Glutamatergic neuron (in vitro differentiated cells): ENCODE data around the gene EPHA2. TPM values are rescaled to one million over a fixed set of nuclear protein-coding genes. Genes with fewer than 3 reads are reported as not detected.

Source experiments
- DNase-seq: peaks from one replicate; pipeline ENCODE4 v3.0.0; 2022
- H3K27ac Mint-ChIP-seq: one replicate; pipeline ENCODE4 v1.8.0; 2020; ENCODE audit warnings: mild to moderate bottlenecking, mixed read lengths, inconsistent platforms; ENCODE audit not compliant: unreplicated experiment
- H3K27me3 Mint-ChIP-seq: one replicate; pipeline ENCODE4 v1.8.0; 2020; ENCODE audit warnings: mild to moderate bottlenecking, moderate library complexity, mixed read lengths, inconsistent platforms; ENCODE audit not compliant: unreplicated experiment
- H3K36me3 Mint-ChIP-seq: one replicate; pipeline ENCODE4 v1.8.0; 2020; ENCODE audit warnings: mild to moderate bottlenecking, mixed read lengths, inconsistent platforms; ENCODE audit not compliant: unreplicated experiment
- H3K4me1 Mint-ChIP-seq: one replicate; pipeline ENCODE4 v1.8.0; 2020; ENCODE audit warnings: mild to moderate bottlenecking, low read depth, mixed read lengths, inconsistent platforms; ENCODE audit not compliant: unreplicated experiment
- H3K4me3 Mint-ChIP-seq: one replicate; pipeline ENCODE4 v1.8.0; 2020; ENCODE audit warnings: mild to moderate bottlenecking, mixed read lengths, inconsistent platforms; ENCODE audit not compliant: unreplicated experiment
- H3K9me3 Mint-ChIP-seq: one replicate; pipeline ENCODE4 v1.8.0; 2020; ENCODE audit warnings: mild to moderate bottlenecking, moderate library complexity, mixed read lengths, inconsistent platforms; ENCODE audit not compliant: unreplicated experiment
- CTCF ChIP-seq: fragments of 200-600 bp; sonication (generic); IDR thresholded peaks from one replicate; pipeline ENCODE4 v1.5.0; 2021; ENCODE audit not compliant: partially characterized antibody, unreplicated experiment
- total RNA-seq: library from RNA; stranded (reverse); fragmentation: NEBNext Ultra II Directional; extraction: Animal tissue kit (Norgen Biotek cat#: 25700); gene quantifications from one replicate; pipeline ENCODE4 v1.2.1, GENCODE V29; 2021; ENCODE audit not compliant: unreplicated experiment

EPHA2 gene
- total RNA-seq, 1 donor from 2014 or later, result 0.29 TPM

- Mint-ChIP-seq H3K9me3 (peaks cover 5% of the 10 kb centered on the region), H3K27me3 (peaks cover 8% of the 10 kb centered on the region), H3K4me3 (no peak overlapping the region), H3K36me3 (no peaks in the 10 kb centered on the region), H3K27ac (no peak overlapping the region), H3K4me1 (peaks cover 4% of the 10 kb centered on the region)
- TF ChIP-seq CTCF, result no peak
- no peak for DNase-seq
Measured at GRCh38 chr1:16122916-16123315, 33.0 kb downstream of the EPHA2 start.

- no peak overlapping the region for H3K4me3 Mint-ChIP-seq
- peaks cover 9% of the 10 kb centered on the region for H3K4me1 Mint-ChIP-seq
- H3K36me3 Mint-ChIP-seq, result no peaks in the 10 kb centered on the region
- H3K9me3 Mint-ChIP-seq, result peaks cover 5% of the 10 kb centered on the region
- peaks cover 6% of the 10 kb centered on the region for H3K27me3 Mint-ChIP-seq
- H3K27ac Mint-ChIP-seq, result no peak overlapping the region
- no peak for DNase-seq
- TF ChIP-seq CTCF, result no peak
Measured at GRCh38 chr1:16122350-16122881, 33.5 kb downstream of the EPHA2 start.

GRCh38 chr1:16120940-16121410 lies 34.9 kb downstream of the EPHA2 start:
- H3K27ac Mint-ChIP-seq, result no peak overlapping the region
- DNase-seq, result no peak
- peaks cover 9% of the 10 kb centered on the region for H3K9me3 Mint-ChIP-seq
- H3K4me3 Mint-ChIP-seq, result no peak overlapping the region
- H3K36me3 Mint-ChIP-seq, result no peaks in the 10 kb centered on the region
- H3K27me3 Mint-ChIP-seq, result peaks cover 7% of the 10 kb centered on the region
- peaks cover 16% of the 10 kb centered on the region for H3K4me1 Mint-ChIP-seq
- no peak for TF ChIP-seq CTCF

- H3K9me3 Mint-ChIP-seq, result peaks cover 9% of the 10 kb centered on the region
- TF ChIP-seq CTCF, result no peak
- H3K27ac Mint-ChIP-seq, result no peak overlapping the region
- DNase-seq, result no peak
- peaks cover 7% of the 10 kb centered on the region for H3K27me3 Mint-ChIP-seq
- H3K4me3 Mint-ChIP-seq, result no peak overlapping the region
- H3K36me3 Mint-ChIP-seq, result no peaks in the 10 kb centered on the region
- peaks cover 16% of the 10 kb centered on the region for H3K4me1 Mint-ChIP-seq
Measured at GRCh38 chr1:16120407-16120806, 35.5 kb downstream of the EPHA2 start.

- H3K27me3 Mint-ChIP-seq, result peaks cover 7% of the 10 kb centered on the region
- H3K27ac Mint-ChIP-seq, result no peak overlapping the region
- H3K4me1 Mint-ChIP-seq, result peaks cover 16% of the 10 kb centered on the region
- no peak overlapping the region for H3K4me3 Mint-ChIP-seq
- no peaks in the 10 kb centered on the region for H3K36me3 Mint-ChIP-seq
- no peak for TF ChIP-seq CTCF
- H3K9me3 Mint-ChIP-seq, result peaks cover 9% of the 10 kb centered on the region
- no peak for DNase-seq
Measured at GRCh38 chr1:16119926-16120325, 35.9 kb downstream of the EPHA2 start.
